ENCODE data around the gene ITPR1.

DNA sequence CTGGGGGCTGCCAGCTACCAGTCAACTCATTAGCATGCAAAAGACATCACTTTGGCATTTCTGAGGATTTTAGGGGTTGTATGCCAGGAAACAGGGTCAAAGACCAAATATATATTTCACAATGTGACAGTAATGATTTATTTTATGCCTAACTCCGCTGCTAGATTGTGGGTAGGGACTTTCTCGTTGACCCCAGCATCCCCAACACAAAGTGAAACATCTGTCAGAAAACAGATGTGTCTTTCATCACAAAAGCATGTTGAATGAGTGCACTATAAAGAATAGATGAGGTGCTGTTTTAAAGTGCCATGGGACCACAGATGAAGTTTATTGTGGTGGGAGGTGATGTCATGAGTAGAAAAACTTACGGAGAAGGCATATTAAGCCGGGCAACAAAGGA lies 59.7 kb downstream of the ITPR1 start:
- TF ChIP-seq, protein P1, sequence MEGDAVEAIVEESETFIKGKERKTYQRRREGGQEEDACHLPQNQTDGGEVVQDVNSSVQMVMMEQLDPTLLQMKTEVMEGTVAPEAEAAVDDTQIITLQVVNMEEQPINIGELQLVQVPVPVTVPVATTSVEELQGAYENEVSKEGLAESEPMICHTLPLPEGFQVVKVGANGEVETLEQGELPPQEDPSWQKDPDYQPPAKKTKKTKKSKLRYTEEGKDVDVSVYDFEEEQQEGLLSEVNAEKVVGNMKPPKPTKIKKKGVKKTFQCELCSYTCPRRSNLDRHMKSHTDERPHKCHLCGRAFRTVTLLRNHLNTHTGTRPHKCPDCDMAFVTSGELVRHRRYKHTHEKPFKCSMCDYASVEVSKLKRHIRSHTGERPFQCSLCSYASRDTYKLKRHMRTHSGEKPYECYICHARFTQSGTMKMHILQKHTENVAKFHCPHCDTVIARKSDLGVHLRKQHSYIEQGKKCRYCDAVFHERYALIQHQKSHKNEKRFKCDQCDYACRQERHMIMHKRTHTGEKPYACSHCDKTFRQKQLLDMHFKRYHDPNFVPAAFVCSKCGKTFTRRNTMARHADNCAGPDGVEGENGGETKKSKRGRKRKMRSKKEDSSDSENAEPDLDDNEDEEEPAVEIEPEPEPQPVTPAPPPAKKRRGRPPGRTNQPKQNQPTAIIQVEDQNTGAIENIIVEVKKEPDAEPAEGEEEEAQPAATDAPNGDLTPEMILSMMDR (IDR thresholded peaks at IDR 0.05; ENCODE audit: insufficient read depth, low read depth, low read length), result no peak
- TF ChIP-seq EZH2 (IDR thresholded peaks at IDR 0.05; ENCODE audit: insufficient read depth, low read length), result no peak
